HEK293 (cell line): ENCODE results near the gene RNF4.

Source experiments
- CTCF ChIA-PET: fragments of 350-600 bp; formaldehyde crosslinking; extraction: SDS; loops from one replicate; lab custom pipeline; 2021; ENCODE audit warnings: antibody characterized with exemption; lab: Yijun Ruan, JAX
- POLR2A ChIA-PET: fragments of 300-600 bp; formaldehyde crosslinking; extraction: SDS; loops from one replicate; lab custom pipeline; 2020; ENCODE audit warnings: antibody characterized with exemption, inconsistent platforms; lab: Yijun Ruan, JAX
- H3K27ac ChIP-seq: fragments of 200-500 bp; sonication (Bioruptor generic); 2 replicates; pipeline ENCODE4 v1.5.1; 2014; ENCODE audit warnings: low read depth, low read length, control low read depth, inconsistent platforms; ENCODE audit errors: extremely low read depth
- H3K36me3 ChIP-seq, 2 experiments: fragments of 200-500 bp in 1 of 2; sonication (Bioruptor generic) in 1 of 2; 1 replicate in 1 of 2; 2 replicates in 1 of 2; pipeline ENCODE4 v1.5.1; 2014 to 2017; ENCODE audit warnings: inconsistent platforms in 2 of 2, low read length in 2 of 2; ENCODE audit not compliant: control insufficient read depth in 2 of 2, insufficient read depth in 1 of 2
- H3K4me1 ChIP-seq: fragments of 200-500 bp; sonication (Bioruptor generic); 2 replicates; pipeline ENCODE4 v1.5.1; 2014; ENCODE audit warnings: mild to moderate bottlenecking, low read length, inconsistent platforms; ENCODE audit not compliant: control insufficient read depth, insufficient read depth
- H3K4me3 ChIP-seq: 2 replicates; pipeline ENCODE4 v1.5.1; 2011; ENCODE audit warnings: low read depth, mild to moderate bottlenecking, control low read depth, low read length, moderate library complexity
- H3K9me3 ChIP-seq: fragments of 200-500 bp; sonication (Bioruptor generic); 2 replicates; pipeline ENCODE4 v1.5.1; 2014; ENCODE audit warnings: low read depth, low read length, inconsistent platforms; ENCODE audit not compliant: control insufficient read depth, insufficient read depth
- EGR2 ChIP-seq: fragments of 450-650 bp; formaldehyde crosslinking; IDR thresholded peaks from 2 replicates; pipeline ENCODE4 v1.5.1; 2016; ENCODE audit warnings: low read depth, missing biosample characterization, missing genetic modification characterization
- PRDM2 ChIP-seq: fragments of 450-650 bp; formaldehyde crosslinking; IDR thresholded peaks from 2 replicates; pipeline ENCODE4 v1.5.1; 2016; ENCODE audit warnings: missing biosample characterization, missing genetic modification characterization, borderline replicate concordance
- PRDM6 ChIP-seq: fragments of 450-650 bp; formaldehyde crosslinking; IDR thresholded peaks from 2 replicates; pipeline ENCODE4 v1.5.1; 2017; ENCODE audit warnings: missing biosample characterization, missing genetic modification characterization
- ZNF169 ChIP-seq: fragments of 450-650 bp; formaldehyde crosslinking; IDR thresholded peaks from 2 replicates; pipeline ENCODE4 v1.5.1; 2016; ENCODE audit warnings: missing biosample characterization, missing genetic modification characterization
- ZNF174 ChIP-seq: fragments of 450-650 bp; formaldehyde crosslinking; IDR thresholded peaks from 2 replicates; pipeline ENCODE4 v1.5.0; 2017; ENCODE audit warnings: missing biosample characterization, mild to moderate bottlenecking, missing genetic modification characterization
- ZNF223 ChIP-seq: fragments of 450-650 bp; formaldehyde crosslinking; IDR thresholded peaks from 2 replicates; pipeline ENCODE4 v1.5.1; 2016; ENCODE audit warnings: missing biosample characterization, missing genetic modification characterization
- ZNF37A ChIP-seq: fragments of 450-650 bp; IDR thresholded peaks from 2 replicates; pipeline ENCODE4 v1.5.1; 2018; ENCODE audit warnings: missing biosample characterization, missing genetic modification characterization
- ZNF555 ChIP-seq: fragments of 450-650 bp; formaldehyde crosslinking; conservative IDR thresholded peaks from 2 replicates; pipeline ENCODE4 v1.5.1; 2017; ENCODE audit warnings: missing biosample characterization, mild to moderate bottlenecking, missing genetic modification characterization, inconsistent platforms
- ZNF707 ChIP-seq: fragments of 450-650 bp; formaldehyde crosslinking; IDR thresholded peaks from 2 replicates; pipeline ENCODE4 v1.5.1; 2016; ENCODE audit warnings: missing biosample characterization, missing genetic modification characterization
- TF ChIP-seq, protein P1 (sequence below): fragments of 450-650 bp; formaldehyde crosslinking; IDR thresholded peaks from 2 replicates; pipeline ENCODE4 v1.5.1; 2016; ENCODE audit warnings: missing biosample characterization, missing genetic modification characterization

RNF4 gene

GRCh38 chr4:2510351-2511259, 41.7 kb downstream of the RNF4 start:
- H3K27ac ChIP-seq: no peak overlapping the region
- H3K9me3 ChIP-seq: no peaks in the 10 kb centered on the region
- ChIA-PET CTCF (no interaction called here), POLR2A (no interaction called here)
- H3K4me3 ChIP-seq: no peak overlapping the region
- H3K4me1 ChIP-seq: no peaks in the 10 kb centered on the region
- peaks cover 6 to 93% of the 10 kb centered on the region in 2 experiments; a peak in 2 of 3 replicates for H3K36me3 ChIP-seq
- no peak for TF ChIP-seq ZNF37A
- TF ChIP-seq PRDM2: no peak
- TF ChIP-seq PRDM6 (tag by site-specific recombination): no peak
- TF ChIP-seq ZNF707 (tag by site-specific recombination): no peak
- no peak for TF ChIP-seq ZNF223 (tag by site-specific recombination)
- no peak for TF ChIP-seq ZNF555 (tag by site-specific recombination)

DNA sequence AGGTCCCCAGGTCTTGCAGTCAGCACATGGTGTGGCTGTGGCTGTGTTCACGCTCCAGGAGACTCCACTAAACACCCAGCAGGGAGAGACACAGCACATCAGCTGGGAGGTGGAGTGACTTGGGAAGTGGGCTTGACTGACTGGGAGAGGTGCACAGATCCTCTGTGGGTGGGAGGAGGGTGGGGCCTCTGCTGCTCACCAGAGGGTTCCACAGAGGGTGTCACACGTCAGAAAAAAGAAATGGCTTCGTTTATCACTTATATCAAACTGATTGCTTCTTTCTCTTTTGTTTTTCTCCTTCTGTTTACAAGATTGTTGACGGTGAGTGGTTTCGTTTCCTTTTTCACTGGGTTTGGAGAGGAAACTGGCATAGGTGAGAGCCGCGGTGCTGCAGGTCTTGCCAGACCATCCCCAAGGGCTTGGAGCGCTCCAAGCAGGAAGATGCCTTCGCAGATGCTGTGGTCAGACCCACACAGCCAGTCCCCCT, 42.8 kb downstream of the RNF4 start:
- H3K27ac ChIP-seq: no peak overlapping the region
- TF ChIP-seq ZNF169 (tag by site-specific recombination) (no peak), EGR2 (tag by site-specific recombination) (no peak), ZNF174 (tag by site-specific recombination) (no peak)
- TF ChIP-seq, protein P1, sequence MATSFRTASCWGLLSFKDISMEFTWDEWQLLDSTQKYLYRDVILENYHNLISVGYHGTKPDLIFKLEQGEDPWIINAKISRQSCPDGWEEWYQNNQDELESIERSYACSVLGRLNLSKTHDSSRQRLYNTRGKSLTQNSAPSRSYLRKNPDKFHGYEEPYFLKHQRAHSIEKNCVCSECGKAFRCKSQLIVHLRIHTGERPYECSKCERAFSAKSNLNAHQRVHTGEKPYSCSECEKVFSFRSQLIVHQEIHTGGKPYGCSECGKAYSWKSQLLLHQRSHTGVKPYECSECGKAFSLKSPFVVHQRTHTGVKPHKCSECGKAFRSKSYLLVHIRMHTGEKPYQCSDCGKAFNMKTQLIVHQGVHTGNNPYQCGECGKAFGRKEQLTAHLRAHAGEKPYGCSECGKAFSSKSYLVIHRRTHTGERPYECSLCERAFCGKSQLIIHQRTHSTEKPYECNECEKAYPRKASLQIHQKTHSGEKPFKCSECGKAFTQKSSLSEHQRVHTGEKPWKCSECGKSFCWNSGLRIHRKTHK: no peak
- ChIA-PET POLR2A (no interaction called here), CTCF (no interaction called here)
- no peak overlapping the region for H3K4me3 ChIP-seq
- no peaks in the 10 kb centered on the region for H3K4me1 ChIP-seq
- no peaks in the 10 kb centered on the region for H3K9me3 ChIP-seq
- peaks cover 6 to 90% of the 10 kb centered on the region in 2 experiments; a peak in 2 of 3 replicates for H3K36me3 ChIP-seq
